GM12878 (cell line): ENCODE data around the gene SPATA2. TPM values are rescaled to one million over a fixed set of nuclear protein-coding genes. Genes with fewer than 3 reads are reported as not detected.

Source experiments
- ATAC-seq: fragments of 200-7000 bp; cut with Tn5 transposase; 3 replicates; pipeline ENCODE4 v1.9.1; 2020; ENCODE audit warnings: mild to moderate bottlenecking, moderate library complexity
- BruUV-seq: library from RNA; stranded (reverse); fragments of 400-500 nt; replicated peaks from 2 replicates; lab custom pipeline; 2021; lab: Mats Ljungman, UMichigan
- CTCF ChIA-PET: fragments of 300-600 bp; sonication (Branson Sonifier 250); formaldehyde crosslinking; extraction: SDS; loops from one replicate; lab custom pipeline; 2021; ENCODE audit warnings: inconsistent platforms; lab: Yijun Ruan, JAX
- POLR2A ChIA-PET: fragments of 350-600 bp; formaldehyde crosslinking; extraction: SDS; loops from one replicate; lab custom pipeline; 2021; ENCODE audit warnings: inconsistent platforms; lab: Charles Lee
- RAD21 ChIA-PET: fragments of 300-600 bp; sonication (Branson Sonifier 250); formaldehyde crosslinking; loops from one replicate; lab custom pipeline; 2023; ENCODE audit warnings: antibody characterized with exemption; ENCODE audit not compliant: unreplicated experiment; lab: Charles Lee
- SMC1A ChIA-PET: fragments of 300-600 bp; sonication (Branson Sonifier 250); formaldehyde crosslinking; loops from one replicate; lab custom pipeline; 2023; ENCODE audit not compliant: unreplicated experiment, uncharacterized antibody; lab: Charles Lee
- DNase-seq: peaks from one replicate; pipeline ENCODE4 v3.0.0-alpha.2; 2011; ENCODE audit warnings: low read depth, low spot score
- FAIRE-seq: peaks from 3 replicates; lab custom pipeline; 2011; peaks lifted over from hg19 to GRCh38; lab: Jason Lieb, UNC
- H2AFZ ChIP-seq: 2 replicates; pipeline ENCODE4 v1.6.0; 2011; ENCODE audit warnings: low read depth, low read length, control low read depth; ENCODE audit not compliant: control insufficient read depth
- H3K27ac ChIP-seq: 2 replicates; pipeline ENCODE4 v1.5.1; 2011; ENCODE audit warnings: control low read depth; ENCODE audit not compliant: control insufficient read depth, insufficient read depth
- H3K27me3 ChIP-seq, 2 experiments: replicated peaks in 1 of 2; 2 replicates each; pipeline versions ENCODE4 v1.6.0 to v1.6.1; 2011; ENCODE audit warnings: low read length in 1 of 2; ENCODE audit not compliant: control insufficient read depth in 2 of 2, insufficient read depth in 2 of 2
- H3K36me3 ChIP-seq, 2 experiments: 2 replicates each; pipeline ENCODE4 v1.5.1; 2011; ENCODE audit warnings: low read length in 1 of 2; ENCODE audit not compliant: control insufficient read depth in 2 of 2, insufficient read depth in 2 of 2
- H3K4me1 ChIP-seq: 2 replicates; pipeline ENCODE4 v1.6.1; 2011; ENCODE audit warnings: mild to moderate bottlenecking, low read length, moderate library complexity, mixed read lengths; ENCODE audit not compliant: control insufficient read depth, insufficient read depth
- H3K4me2 ChIP-seq: 2 replicates; pipeline ENCODE4 v1.6.0; 2011; ENCODE audit warnings: control low read depth; ENCODE audit not compliant: control insufficient read depth, insufficient read depth
- H3K4me3 ChIP-seq: fragments of 200-600 bp; sonication (generic); 2 replicates; pipeline ENCODE4 v1.5.1; 2016
- H3K79me2 ChIP-seq: 2 replicates; pipeline ENCODE4 v1.6.0; 2011; ENCODE audit warnings: low read length; ENCODE audit not compliant: control insufficient read depth, insufficient read depth
- H3K9ac ChIP-seq: 2 replicates; pipeline ENCODE4 v1.8.0; 2011; ENCODE audit warnings: low read length, control low read depth, mixed read lengths; ENCODE audit not compliant: control insufficient read depth, insufficient read depth
- H3K9me3 ChIP-seq: replicated peaks from 3 replicates; pipeline ENCODE4 v1.5.1; 2011; ENCODE audit warnings: mild to moderate bottlenecking, low read length; ENCODE audit not compliant: control insufficient read depth, insufficient read depth
- H4K20me1 ChIP-seq: 2 replicates; pipeline ENCODE4 v1.6.0; 2011; ENCODE audit not compliant: control insufficient read depth, insufficient read depth
- KLF5 ChIP-seq: fragments of 450-650 bp; IDR thresholded peaks from 2 replicates; pipeline ENCODE4 v1.6.1; 2014; ENCODE audit warnings: mild to moderate bottlenecking; ENCODE audit not compliant: partially characterized antibody
- POLR2A ChIP-seq: IDR thresholded peaks from 2 replicates; pipeline ENCODE4 v1.6.1; 2011; ENCODE audit warnings: low read depth, mild to moderate bottlenecking, low read length
- WGBS: methylation state at CpG from one replicate; pipeline ENCODE4 v1.1.6; 2016; ENCODE audit warnings: low lambda C conversion rate; ENCODE audit not compliant: insufficient replicate concordance, insufficient coverage; ENCODE audit errors: missing lambda C conversion rate; 5-methylcytosine and 5-hydroxymethylcytosine counted together
- in situ Hi-C: fragments of 300-500 bp; cut with MboI; formaldehyde crosslinking; loops from 9 replicates; pipeline ENCODE4 v1.14.3; 2018; ENCODE audit warnings: mixed read lengths
- intact Hi-C: fragments of 100-400 bp; cut with micrococcal nuclease; formaldehyde crosslinking; loops from one replicate; pipeline ENCODE4 v1.14.2; 2022; ENCODE audit not compliant: unreplicated experiment
- polyA plus RNA-seq, 11 experiments: library from polyadenylated mRNA; depleted of rRNA in 4 of 11; unstranded in 6 of 11; stranded (reverse) in 5 of 11; fragments of >200 nt; fragmentation: Nextera tagmentation in 4 of 11; fragmentation: Illumina TruSeq in 1 of 11; extraction: Ambion mirVana in 4 of 11; extraction: Trizol in 1 of 11; gene quantifications; 1 replicate in 1 of 11; 2 replicates in 10 of 11; pipeline versions ENCODE4 v1.2.1 to v1.2.3, GENCODE V29; 2011 to 2016; ENCODE audit warnings: inconsistent platforms in 2 of 11, missing spikeins in 2 of 11, low read depth in 1 of 11
- total RNA-seq, 4 experiments: library from RNA; depleted of rRNA in 3 of 4; stranded (reverse); fragments of >200 nt in 3 of 4; fragmentation: Illumina TruSeq in 1 of 4; extraction: Trizol in 1 of 4; gene quantifications; 2 replicates each; pipeline versions ENCODE4 v1.2.1 to v1.2.3, GENCODE V29; 2013 to 2021
- TF ChIP-seq, protein P1 (sequence below): fragments of 450-650 bp; formaldehyde crosslinking; IDR thresholded peaks from 2 replicates; pipeline ENCODE4 v1.4.0; 2020; ENCODE audit warnings: mild to moderate bottlenecking, moderate library complexity

Gene SPATA2
- total and polyA plus RNA-seq, 10 of the 15 experiments (the other 5 are each of a cell fraction or from before 2014, with no cell fraction given), result 0.93 to 11.7 (median 5.6) TPM

DNA sequence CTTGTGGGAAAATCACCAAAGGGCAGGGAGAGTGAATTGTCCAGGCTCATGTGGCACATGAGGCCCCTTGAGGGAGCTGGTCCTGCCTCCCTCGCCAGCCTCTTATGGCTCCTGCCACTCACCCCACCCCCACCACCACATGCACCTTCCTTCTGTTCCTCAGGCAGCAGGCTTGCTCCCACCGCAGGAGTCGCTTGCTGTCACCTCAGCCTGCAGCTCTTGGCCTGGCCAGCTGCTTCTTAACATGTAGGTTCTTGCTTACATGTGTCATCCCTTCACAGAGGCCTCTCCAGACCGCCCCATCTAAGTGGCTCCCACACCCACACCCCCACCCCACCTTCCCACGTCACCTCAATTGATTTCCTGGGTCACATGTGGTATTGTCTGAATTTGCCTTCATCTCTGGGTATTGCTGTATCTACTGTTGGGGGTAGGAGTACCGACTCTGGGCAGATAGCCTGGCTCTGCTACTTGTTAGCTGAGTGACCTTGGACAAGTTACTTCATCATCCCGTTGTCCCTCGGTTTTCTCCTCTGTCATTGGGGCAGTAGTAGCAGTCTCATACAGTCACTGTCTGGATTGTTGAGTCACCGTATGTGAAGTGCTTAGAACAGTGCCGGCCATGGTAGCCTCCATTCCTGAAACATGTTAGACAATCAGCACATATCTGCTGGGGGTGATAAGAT, 61.0 kb downstream of the SPATA2 start:
- Histone ChIP-seq H3K4me2 (no peak overlapping the region), H3K4me1 (no peaks in the 10 kb centered on the region), H3K27ac (no peak overlapping the region), H3K9me3 (no peaks in the 10 kb centered on the region), H4K20me1 (no peaks in the 10 kb centered on the region), H2AFZ (no peak overlapping the region), H3K4me3 (no peak overlapping the region), H3K36me3 (peaks cover 17 to 30% of the 10 kb centered on the region in 2 experiments), H3K79me2 (no peaks in the 10 kb centered on the region), H3K9ac (no peak overlapping the region), H3K27me3 (no peaks in the 10 kb centered on the region)
- CTCF ChIA-PET, result interaction anchor here (1.5 kb wide), 1 partner anchor 313 kb away, joined by 3 read pairs; no protein-coding TSS in a partner anchor
- BruUV-seq, result no TSS peak
- SMC1A ChIA-PET, result interaction anchor here (1.0 to 1.4 kb wide), 2 partner anchors 10 to 11 kb away, joined by 3 read pairs; no protein-coding TSS in a partner anchor
- TF ChIP-seq KLF5 (no peak), POLR2A (peak; percentile 24)
- TF ChIP-seq, protein P1, sequence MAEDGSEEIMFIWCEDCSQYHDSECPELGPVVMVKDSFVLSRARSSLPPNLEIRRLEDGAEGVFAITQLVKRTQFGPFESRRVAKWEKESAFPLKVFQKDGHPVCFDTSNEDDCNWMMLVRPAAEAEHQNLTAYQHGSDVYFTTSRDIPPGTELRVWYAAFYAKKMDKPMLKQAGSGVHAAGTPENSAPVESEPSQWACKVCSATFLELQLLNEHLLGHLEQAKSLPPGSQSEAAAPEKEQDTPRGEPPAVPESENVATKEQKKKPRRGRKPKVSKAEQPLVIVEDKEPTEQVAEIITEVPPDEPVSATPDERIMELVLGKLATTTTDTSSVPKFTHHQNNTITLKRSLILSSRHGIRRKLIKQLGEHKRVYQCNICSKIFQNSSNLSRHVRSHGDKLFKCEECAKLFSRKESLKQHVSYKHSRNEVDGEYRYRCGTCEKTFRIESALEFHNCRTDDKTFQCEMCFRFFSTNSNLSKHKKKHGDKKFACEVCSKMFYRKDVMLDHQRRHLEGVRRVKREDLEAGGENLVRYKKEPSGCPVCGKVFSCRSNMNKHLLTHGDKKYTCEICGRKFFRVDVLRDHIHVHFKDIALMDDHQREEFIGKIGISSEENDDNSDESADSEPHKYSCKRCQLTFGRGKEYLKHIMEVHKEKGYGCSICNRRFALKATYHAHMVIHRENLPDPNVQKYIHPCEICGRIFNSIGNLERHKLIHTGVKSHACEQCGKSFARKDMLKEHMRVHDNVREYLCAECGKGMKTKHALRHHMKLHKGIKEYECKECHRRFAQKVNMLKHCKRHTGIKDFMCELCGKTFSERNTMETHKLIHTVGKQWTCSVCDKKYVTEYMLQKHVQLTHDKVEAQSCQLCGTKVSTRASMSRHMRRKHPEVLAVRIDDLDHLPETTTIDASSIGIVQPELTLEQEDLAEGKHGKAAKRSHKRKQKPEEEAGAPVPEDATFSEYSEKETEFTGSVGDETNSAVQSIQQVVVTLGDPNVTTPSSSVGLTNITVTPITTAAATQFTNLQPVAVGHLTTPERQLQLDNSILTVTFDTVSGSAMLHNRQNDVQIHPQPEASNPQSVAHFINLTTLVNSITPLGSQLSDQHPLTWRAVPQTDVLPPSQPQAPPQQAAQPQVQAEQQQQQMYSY (CRISPR knock-in tag), result no peak
- intact Hi-C loops (no loop called here), in situ Hi-C loops (loop anchor here (25.0 kb wide), 1 partner anchor 517 kb away; no protein-coding TSS in a partner anchor)
- POLR2A ChIA-PET, result no interaction called here
- DNase-seq (no peak), ATAC-seq (no peak), FAIRE-seq (no peak)
- WGBS, result 91% methylated on average over 10 of the region's 10 CpGs
- RAD21 ChIA-PET, result interaction anchor here (0.7 to 1.4 kb wide), 4 partner anchors 20 to 242 kb away, joined by 3 to 4 read pairs (median 4); no protein-coding TSS in a partner anchor
